ENCODE measurements around the gene RNF145. TPM values are rescaled to one million over a fixed set of nuclear protein-coding genes. Genes with fewer than 3 reads are reported as not detected.

RNF145 gene
- total RNA-seq, 2 donors from 2014 or later = 38.6 to 50.5 TPM

DNA sequence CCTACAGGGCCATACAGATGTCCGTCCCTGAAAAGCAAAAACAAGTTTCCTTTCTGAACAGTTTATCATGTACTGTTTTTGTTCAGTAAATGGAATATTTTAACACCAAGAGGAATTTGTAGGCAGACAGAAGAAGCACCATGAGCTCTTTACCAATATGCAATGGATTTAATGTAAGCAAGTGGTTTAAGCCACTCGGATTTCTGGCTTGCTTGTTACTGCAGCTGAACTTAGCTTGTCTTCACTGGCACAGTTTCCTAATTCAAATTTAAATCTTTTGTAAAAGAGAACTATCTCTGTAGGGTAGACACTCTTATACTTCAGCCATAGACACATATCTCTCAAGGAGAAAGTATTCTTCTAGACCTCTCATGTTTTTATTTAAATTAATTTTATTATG is 96.9 kb downstream of the RNF145 start:
- H3K36me3 ChIP-seq = no peaks in the 10 kb centered on the region
- H3K27ac ChIP-seq = no peak overlapping the region
- WGBS = 79% methylated on average over 2 of the region's 2 CpGs
- DNase-seq (ENCODE audit: low spot score) = no peak
- no peaks in the 10 kb centered on the region for H3K27me3 ChIP-seq (replicated peaks; ENCODE audit: insufficient read depth)
- no peak overlapping the region for H3K4me3 ChIP-seq
- TF ChIP-seq POLR2AphosphoS5 (IDR thresholded peaks at IDR 0.05) (no peak), POLR2A (IDR thresholded peaks at IDR 0.05) (no peak)
- TF ChIP-seq, protein P1, sequence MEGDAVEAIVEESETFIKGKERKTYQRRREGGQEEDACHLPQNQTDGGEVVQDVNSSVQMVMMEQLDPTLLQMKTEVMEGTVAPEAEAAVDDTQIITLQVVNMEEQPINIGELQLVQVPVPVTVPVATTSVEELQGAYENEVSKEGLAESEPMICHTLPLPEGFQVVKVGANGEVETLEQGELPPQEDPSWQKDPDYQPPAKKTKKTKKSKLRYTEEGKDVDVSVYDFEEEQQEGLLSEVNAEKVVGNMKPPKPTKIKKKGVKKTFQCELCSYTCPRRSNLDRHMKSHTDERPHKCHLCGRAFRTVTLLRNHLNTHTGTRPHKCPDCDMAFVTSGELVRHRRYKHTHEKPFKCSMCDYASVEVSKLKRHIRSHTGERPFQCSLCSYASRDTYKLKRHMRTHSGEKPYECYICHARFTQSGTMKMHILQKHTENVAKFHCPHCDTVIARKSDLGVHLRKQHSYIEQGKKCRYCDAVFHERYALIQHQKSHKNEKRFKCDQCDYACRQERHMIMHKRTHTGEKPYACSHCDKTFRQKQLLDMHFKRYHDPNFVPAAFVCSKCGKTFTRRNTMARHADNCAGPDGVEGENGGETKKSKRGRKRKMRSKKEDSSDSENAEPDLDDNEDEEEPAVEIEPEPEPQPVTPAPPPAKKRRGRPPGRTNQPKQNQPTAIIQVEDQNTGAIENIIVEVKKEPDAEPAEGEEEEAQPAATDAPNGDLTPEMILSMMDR (IDR thresholded peaks at IDR 0.05) = no peak
- H3K9me3 ChIP-seq = no peaks in the 10 kb centered on the region
- H3K4me1 ChIP-seq (replicated peaks) = no peaks in the 10 kb centered on the region
- intact Hi-C loops (cut with DNase I) = no loop called here

Small RNA genes within 50 kb of the gene (small RNA-seq; reads per million reads assigned to genes)
- 0 reads per million in 2 donors for gene RF00263

Other genes starting within 250 kb of the RNF145 start
- 10 to 100 TPM in 1 of 2 donors, 1 to 10 TPM in 1; 4.8 to 20.4 TPM for gene EBF1, start 109.6 kb downstream of the RNF145 start, total RNA-seq
- gene UBLCP1, start 53.7 kb upstream of the RNF145 start, total RNA-seq = 10 to 100 TPM; 17.0 to 22.8 TPM
- gene IL12B, start 120.9 kb upstream of the RNF145 start, total RNA-seq = not detected

All from prostate gland (tissue), 2 donors.